K562 (cell line): ENCODE measurements around the gene NUP88. TPM values are rescaled to one million over a fixed set of nuclear protein-coding genes. Genes with fewer than 3 reads are reported as not detected.
"Not testable (repeated sequence)": the region's sequence is repeated elsewhere in the genome, so short reads cannot be mapped to it uniquely, and the experiment has no call there.

ENCODE experiments used
- ATAC-seq: fragments of 200-7000 bp; cut with Tn5 transposase; 3 replicates; pipeline ENCODE4 v1.9.1; 2020; ENCODE audit warnings: moderate library complexity
- BruUV-seq: library from RNA; stranded (reverse); fragments of 400-500 nt; replicated peaks from 2 replicates; lab custom pipeline; 2021; lab: Mats Ljungman, UMichigan
- CTCF ChIA-PET: fragments of 300-600 bp; formaldehyde crosslinking; extraction: SDS; loops from one replicate; lab custom pipeline; 2021; ENCODE audit warnings: low intra/inter-chr PET ratio; lab: Yijun Ruan, JAX
- POLR2A ChIA-PET: fragments of 300-600, 350-650 bp; sonication (Branson Sonifier 250); formaldehyde crosslinking; extraction: SDS; loops from one replicate; lab custom pipeline; 2021; ENCODE audit warnings: antibody characterized with exemption, inconsistent platforms; lab: Yijun Ruan, JAX
- DNase-seq, 4 experiments: peaks; one replicate each; pipeline versions ENCODE4 v3.0.0 to v3.0.0-alpha.2; 2011 to 2018; ENCODE audit warnings: low spot score in 3 of 4, mixed read lengths in 3 of 4; ENCODE audit errors: extremely low read depth in 1 of 4
- FAIRE-seq: peaks from 2 replicates; lab custom pipeline; 2011; peaks lifted over from hg19 to GRCh38; lab: Jason Lieb, UNC
- H2AFZ ChIP-seq: 2 replicates; pipeline ENCODE4 v1.6.0; 2011; ENCODE audit warnings: low read depth, low read length, control low read depth, inconsistent platforms
- H3K27ac ChIP-seq: fragments of 200-600 bp; 3 replicates; pipeline ENCODE4 v1.8.0; 2011; ENCODE audit warnings: low read depth, mild to moderate bottlenecking, control low read depth, inconsistent platforms, low read length, moderate library complexity, mixed read lengths; ENCODE audit errors: extremely low read depth
- H3K27me3 ChIP-seq, 2 experiments: fragments of 300-600 bp in 1 of 2; 2 replicates in 1 of 2; 3 replicates in 1 of 2; pipeline versions ENCODE4 v1.6.0 to v1.8.0; 2011; ENCODE audit warnings: inconsistent platforms in 2 of 2, low read length in 2 of 2, mild to moderate bottlenecking in 1 of 2, mixed read lengths in 1 of 2, moderate library complexity in 1 of 2; ENCODE audit not compliant: control insufficient read depth in 2 of 2, insufficient read depth in 2 of 2
- H3K36me3 ChIP-seq: fragments of 300-600 bp; 3 replicates; pipeline ENCODE4 v1.8.0; 2011; ENCODE audit warnings: mild to moderate bottlenecking, low read length, inconsistent platforms; ENCODE audit not compliant: control insufficient read depth, insufficient read depth
- H3K4me1 ChIP-seq, 2 experiments: fragments of 200-600 bp in 1 of 2; replicated peaks in 1 of 2; 2 replicates in 1 of 2; 3 replicates in 1 of 2; pipeline versions ENCODE4 v1.5.1 to v1.8.0; 2011; ENCODE audit warnings: inconsistent platforms in 2 of 2, low read length in 2 of 2, mild to moderate bottlenecking in 1 of 2, mixed read lengths in 1 of 2, moderate library complexity in 1 of 2; ENCODE audit not compliant: control insufficient read depth in 2 of 2, insufficient read depth in 2 of 2
- H3K4me2 ChIP-seq: 2 replicates; pipeline ENCODE4 v1.6.1; 2011; ENCODE audit warnings: low read length, control low read depth, inconsistent platforms, mixed read lengths; ENCODE audit not compliant: insufficient read depth
- H3K4me3 ChIP-seq: fragments of 200-600 bp; sonication (generic), shearing (Covaris generic); 2 replicates; pipeline ENCODE4 v1.5.1; 2016; ENCODE audit warnings: control low read depth, inconsistent platforms
- H3K79me2 ChIP-seq: fragments of 200-600 bp; 3 replicates; pipeline ENCODE4 v1.8.0; 2011; ENCODE audit warnings: low read length, inconsistent platforms; ENCODE audit not compliant: control insufficient read depth, insufficient read depth
- H3K9ac ChIP-seq, 2 experiments: 2 replicates each; pipeline versions ENCODE4 v1.6.0 to v1.6.1; 2011; ENCODE audit warnings: low read depth in 2 of 2, low read length in 2 of 2, control low read depth in 1 of 2, inconsistent platforms in 1 of 2, mild to moderate bottlenecking in 1 of 2, mixed read lengths in 1 of 2; ENCODE audit not compliant: insufficient read depth in 1 of 2
- H3K9me1 ChIP-seq: one replicate; pipeline ENCODE4 v1.6.0; 2011; ENCODE audit warnings: inconsistent platforms, mild to moderate bottlenecking, low read length, moderate library complexity; ENCODE audit not compliant: control insufficient read depth, insufficient read depth
- H3K9me3 ChIP-seq: replicated peaks from 2 replicates; pipeline ENCODE4 v1.5.1; 2011; ENCODE audit warnings: low read depth, low read length, inconsistent platforms; ENCODE audit not compliant: control insufficient read depth, insufficient read depth
- H4K20me1 ChIP-seq: replicated peaks from 2 replicates; pipeline ENCODE4 v1.6.1; 2011; ENCODE audit warnings: low read length, inconsistent platforms, mixed read lengths; ENCODE audit not compliant: control insufficient read depth, insufficient read depth
- HDAC2 ChIP-seq: fragments of 450-650 bp; IDR thresholded peaks from 2 replicates; pipeline ENCODE4 v1.6.1; 2016; ENCODE audit warnings: mild to moderate bottlenecking
- JUND ChIP-seq, 2 experiments: IDR thresholded peaks; 2 replicates in 1 of 2; 3 replicates in 1 of 2; pipeline ENCODE4 v1.6.1; 2011; ENCODE audit warnings: borderline replicate concordance in 2 of 2, low read depth in 2 of 2, low read length in 2 of 2, improper control_type of control experiment in 1 of 2, missing biosample characterization in 1 of 2, missing genetic modification characterization in 1 of 2, missing genetic modification reagents in 1 of 2
- KLF1 ChIP-seq: fragments of 450-650 bp; IDR thresholded peaks from 2 replicates; pipeline ENCODE4 v1.6.1; 2016; ENCODE audit warnings: missing genetic modification characterization, missing compliant biosample characterization
- PHB2 ChIP-seq: fragments of 450-650 bp; IDR thresholded peaks from 2 replicates; pipeline ENCODE4 v1.6.1; 2017; ENCODE audit warnings: low read depth
- ZNF146 ChIP-seq: IDR thresholded peaks from one replicate; pipeline ENCODE4 v1.6.1; 2018; ENCODE audit warnings: missing compliant biosample characterization; ENCODE audit not compliant: unreplicated experiment
- ZNF347 ChIP-seq: fragments of 450-650 bp; formaldehyde crosslinking; IDR thresholded peaks from 2 replicates; pipeline ENCODE4 v1.4.0; 2020; ENCODE audit warnings: low read depth, mild to moderate bottlenecking, moderate library complexity
- ZNF780A ChIP-seq: fragments of 250-450 bp; sonication (Bioruptor Pico); IDR thresholded peaks from 2 replicates; pipeline ENCODE4 v1.5.0; 2021; ENCODE audit warnings: mild to moderate bottlenecking
- WGBS: fragments of 100-300 bp; shearing (Covaris generic); methylation state at CpG from one replicate; pipeline ENCODE4 v1.1.6; 2016; ENCODE audit warnings: low coverage, mixed read lengths; ENCODE audit not compliant: insufficient coverage; ENCODE audit errors: missing lambda C conversion rate; 5-methylcytosine and 5-hydroxymethylcytosine counted together
- in situ Hi-C: fragments of 300-500 bp; cut with MboI; formaldehyde crosslinking; loops from 4 replicates; pipeline ENCODE4 v1.15.0; 2018; ENCODE audit warnings: inconsistent platforms, mixed read lengths
- intact Hi-C: fragments of 100-400 bp; cut with micrococcal nuclease; formaldehyde crosslinking; loops from 2 replicates; pipeline ENCODE4 v1.14.2; 2022
- polyA plus RNA-seq, 8 experiments: library from polyadenylated mRNA; depleted of rRNA in 4 of 8; stranded (reverse) in 5 of 8; unstranded in 3 of 8; fragments of >200 nt; fragmentation: Nextera tagmentation in 2 of 8; fragmentation: Illumina TruSeq in 1 of 8; extraction: Ambion mirVana in 2 of 8; extraction: Trizol in 1 of 8; gene quantifications; 2 replicates each; pipeline versions ENCODE4 v1.2.1 to v1.2.3, GENCODE V29; 2011 to 2014; ENCODE audit warnings: inconsistent platforms in 1 of 8, missing spikeins in 1 of 8
- total RNA-seq, 7 experiments: library from RNA; depleted of rRNA in 6 of 7; stranded (reverse); fragments of >200 nt in 6 of 7; fragmentation: Illumina TruSeq in 2 of 7; extraction: Trizol in 2 of 7; gene quantifications; 2 replicates each; pipeline versions ENCODE4 v1.2.1 to v1.2.3, GENCODE V29; 2011 to 2021; ENCODE audit warnings: low replicate concordance in 1 of 7
- TF ChIP-seq, protein P1 (sequence below): IDR thresholded peaks from 2 replicates; pipeline ENCODE4 v1.6.1; 2014; ENCODE audit warnings: antibody characterized with exemption

NUP88 gene
- total and polyA plus RNA-seq, 9 of the 15 experiments (the other 6 are each of a cell fraction or from before 2014, with no cell fraction given) = 59.9 to 160 (median 119) TPM

DNA sequence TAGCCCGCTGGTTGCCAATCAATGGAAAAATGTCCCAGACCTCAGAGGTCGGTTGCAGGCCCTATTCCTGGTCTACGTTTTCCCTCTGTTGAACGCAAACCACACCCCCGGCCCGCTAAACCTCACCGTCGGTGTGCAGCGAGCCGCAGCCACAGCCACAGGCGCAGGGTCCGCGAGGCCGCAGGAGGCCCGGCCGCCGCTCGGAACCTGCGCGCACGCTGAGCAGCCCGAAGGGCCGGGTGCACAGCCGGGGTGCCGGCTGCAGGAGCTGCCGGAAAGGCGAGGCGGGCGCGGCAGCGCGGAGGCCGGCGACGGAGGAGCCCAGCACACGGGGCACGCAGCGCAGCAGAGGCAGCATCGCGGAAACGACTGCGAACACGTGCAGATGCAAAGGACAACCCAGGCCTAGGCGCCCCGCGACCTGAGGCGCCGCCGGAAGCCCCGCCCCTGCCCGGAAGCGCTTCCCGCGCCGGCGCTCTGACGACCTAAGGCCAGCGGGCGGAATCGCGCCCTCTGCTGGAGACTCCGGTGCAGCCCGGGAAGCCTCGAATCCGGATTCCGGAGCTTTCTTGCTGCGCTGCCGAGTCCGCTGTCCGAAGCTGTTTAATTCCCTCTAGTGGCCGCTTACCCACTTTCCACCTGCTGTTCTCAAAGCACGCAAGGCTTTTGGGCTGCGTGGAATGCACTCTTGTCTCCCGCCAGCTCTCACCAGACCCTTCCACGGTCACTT lies 19.4 kb upstream of the NUP88 start, which contains the start of gene C1QBP (continued):
- TF ChIP-seq HDAC2 (no peak), ZNF146 (no peak), ZNF347 (CRISPR knock-in tag) (no peak), KLF1 (tag) (no peak), JUND (IDR thresholded peaks at IDR 0.05; ENCODE audit: borderline replicate concordance, low read depth, low read length) (0 out of 2 replicates have a peak, but pooled peaks have one; percentile 34), JUND (tag; IDR thresholded peaks at IDR 0.05; ENCODE audit: borderline replicate concordance, low read depth, low read length) (no peak), PHB2 (no peak)
- TF ChIP-seq, protein P1, sequence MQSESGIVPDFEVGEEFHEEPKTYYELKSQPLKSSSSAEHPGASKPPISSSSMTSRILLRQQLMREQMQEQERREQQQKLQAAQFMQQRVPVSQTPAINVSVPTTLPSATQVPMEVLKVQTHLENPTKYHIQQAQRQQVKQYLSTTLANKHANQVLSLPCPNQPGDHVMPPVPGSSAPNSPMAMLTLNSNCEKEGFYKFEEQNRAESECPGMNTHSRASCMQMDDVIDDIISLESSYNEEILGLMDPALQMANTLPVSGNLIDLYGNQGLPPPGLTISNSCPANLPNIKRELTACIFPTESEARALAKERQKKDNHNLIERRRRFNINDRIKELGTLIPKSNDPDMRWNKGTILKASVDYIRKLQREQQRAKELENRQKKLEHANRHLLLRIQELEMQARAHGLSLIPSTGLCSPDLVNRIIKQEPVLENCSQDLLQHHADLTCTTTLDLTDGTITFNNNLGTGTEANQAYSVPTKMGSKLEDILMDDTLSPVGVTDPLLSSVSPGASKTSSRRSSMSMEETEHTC = no peak

DNA sequence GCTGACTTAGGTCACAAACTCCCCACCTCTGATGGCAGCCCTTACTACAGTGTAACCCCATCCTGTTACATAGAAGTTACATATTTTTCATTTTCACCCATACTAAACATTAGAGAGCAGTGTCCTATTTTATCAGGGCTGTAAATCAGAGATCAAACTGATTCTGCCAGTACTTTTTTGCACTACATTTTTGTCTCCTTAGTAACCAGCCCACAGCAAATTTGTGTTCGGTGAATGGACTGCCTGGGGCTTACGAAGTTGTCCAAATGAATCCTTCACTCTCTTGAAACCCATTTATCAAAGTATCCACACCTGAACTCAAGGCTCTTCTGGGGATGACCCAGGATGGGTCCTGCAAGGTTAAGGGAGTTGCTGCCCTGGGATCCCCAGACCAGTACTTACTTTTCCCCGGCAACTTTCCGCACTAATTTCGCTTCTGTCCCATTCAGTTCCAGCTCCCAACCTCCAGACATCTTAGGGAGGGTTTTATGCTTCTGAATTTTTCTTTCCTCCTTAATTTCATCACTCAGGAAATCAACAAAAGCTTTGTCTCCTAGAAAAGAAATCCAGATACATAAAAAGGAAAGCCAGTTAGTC lies 18.4 kb upstream of the NUP88 start:
- no TSS peak for BruUV-seq
- Histone ChIP-seq H3K27me3 (no peaks in the 10 kb centered on the region), H4K20me1 (no peaks in the 10 kb centered on the region), H3K27ac (peak overlapping the region; percentile 85), H2AFZ (no peak overlapping the region), H3K4me3 (peak overlapping the region; percentile 94), H3K9me1 (no peaks in the 10 kb centered on the region), H3K9ac (peak overlapping the region; percentile 92 to 97), H3K4me1 (peaks cover 8 to 9% of the 10 kb centered on the region in 2 experiments; a peak in 4 of 5 replicates), H3K4me2 (peak overlapping the region; percentile 94), H3K79me2 (peaks cover 48% of the 10 kb centered on the region), H3K9me3 (no peaks in the 10 kb centered on the region), H3K36me3 (peaks cover 58% of the 10 kb centered on the region)
- DNase-seq (no peak), ATAC-seq (no peak), FAIRE-seq (no peak)
- TF ChIP-seq ZNF780A (CRISPR knock-in tag) = no peak
- POLR2A ChIA-PET = interaction anchor here (1.2 to 1.5 kb wide), 2 partner anchors 9 to 58 kb away, joined by 4 to 8 read pairs; no protein-coding TSS in a partner anchor
- in situ Hi-C loops (no loop called here), intact Hi-C loops (loop anchor here (5.0 kb wide), 1 partner anchor 241 kb away; no protein-coding TSS in a partner anchor)
- 0% methylated on average over 5 of the region's 5 CpGs for WGBS
- CTCF ChIA-PET = interaction anchor here (2.0 kb wide), 1 partner anchor 188 kb away, joined by 9 read pairs; no protein-coding TSS in a partner anchor

DNA sequence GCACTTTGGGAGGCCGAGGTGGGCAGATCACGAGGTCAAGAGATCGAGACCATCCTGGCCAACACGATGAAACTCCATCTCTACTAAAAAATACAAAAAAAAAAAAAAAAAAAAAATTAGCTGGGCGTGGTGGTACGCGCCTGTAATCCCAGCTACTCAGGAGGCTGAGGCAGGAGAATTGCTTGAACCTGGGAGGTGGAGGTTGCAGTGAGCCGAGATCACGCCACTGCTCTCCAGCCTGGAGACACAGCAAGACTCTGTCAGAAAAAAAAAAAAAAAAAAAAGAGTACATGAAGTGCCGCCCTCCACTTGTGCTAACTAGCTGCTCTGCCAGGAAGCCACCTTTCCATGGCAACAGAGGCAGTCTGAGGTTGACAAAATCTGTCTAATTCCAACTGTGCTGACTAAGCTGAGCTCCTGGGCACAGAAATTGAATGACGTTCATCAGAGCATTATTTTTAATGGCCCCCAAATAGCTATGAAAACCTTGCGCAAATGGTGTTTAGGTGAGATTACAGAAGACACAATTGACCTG lies 16.4 kb upstream of the NUP88 start:
- in situ Hi-C loops, H3K27ac ChIP-seq, H3K9me3 ChIP-seq, H2AFZ ChIP-seq, H3K27me3 ChIP-seq, H3K4me3 ChIP-seq, H3K4me1 ChIP-seq, H3K4me2 ChIP-seq, BruUV-seq, ATAC-seq, H3K9me1 ChIP-seq, DNase-seq, H4K20me1 ChIP-seq, FAIRE-seq, H3K9ac ChIP-seq, CTCF ChIA-PET: not testable (repeated sequence)
- Histone ChIP-seq H3K79me2 (peaks cover 48% of the 10 kb centered on the region), H3K36me3 (peaks cover 70% of the 10 kb centered on the region)
- 84% methylated on average over 4 of the region's 12 CpGs for WGBS
- POLR2A ChIA-PET = interaction anchor here (0.6 to 1.4 kb wide), 4 partner anchors 10 to 33 kb away, joined by 3 to 4 read pairs (median 3); partner anchors contain the start of genes DHX33, NUP88 and RPAIN
- intact Hi-C loops = loop anchor here (5.0 kb wide), 1 partner anchor 239 kb away; no protein-coding TSS in a partner anchor
